Activated T-cell treated with anti-CD3 and anti-CD28 coated beads for 48 hours (primary cell): ENCODE results near the gene LGR6.
"Not testable (repeated sequence)": the region's sequence is repeated elsewhere in the genome, so short reads cannot be mapped to it uniquely, and the experiment has no call there.

Experiments used
- DNase-seq: peaks from one replicate; pipeline ENCODE4 v3.0.0-alpha.2; 2020; ENCODE audit warnings: low read depth

Gene LGR6

GRCh38 chr1:202348005-202348508 is 154.5 kb downstream of the LGR6 start:
- DNase-seq, result no peak

GRCh38 chr1:202348509-202349205 is 155.1 kb downstream of the LGR6 start, which contains the start of gene PPP1R12B:
Gene PPP1R12B (plus strand): TSS chr1:202348699. CDS start chr1:202348852, 153 bp downstream.
- peak; percentile 92 for DNase-seq

DNA sequence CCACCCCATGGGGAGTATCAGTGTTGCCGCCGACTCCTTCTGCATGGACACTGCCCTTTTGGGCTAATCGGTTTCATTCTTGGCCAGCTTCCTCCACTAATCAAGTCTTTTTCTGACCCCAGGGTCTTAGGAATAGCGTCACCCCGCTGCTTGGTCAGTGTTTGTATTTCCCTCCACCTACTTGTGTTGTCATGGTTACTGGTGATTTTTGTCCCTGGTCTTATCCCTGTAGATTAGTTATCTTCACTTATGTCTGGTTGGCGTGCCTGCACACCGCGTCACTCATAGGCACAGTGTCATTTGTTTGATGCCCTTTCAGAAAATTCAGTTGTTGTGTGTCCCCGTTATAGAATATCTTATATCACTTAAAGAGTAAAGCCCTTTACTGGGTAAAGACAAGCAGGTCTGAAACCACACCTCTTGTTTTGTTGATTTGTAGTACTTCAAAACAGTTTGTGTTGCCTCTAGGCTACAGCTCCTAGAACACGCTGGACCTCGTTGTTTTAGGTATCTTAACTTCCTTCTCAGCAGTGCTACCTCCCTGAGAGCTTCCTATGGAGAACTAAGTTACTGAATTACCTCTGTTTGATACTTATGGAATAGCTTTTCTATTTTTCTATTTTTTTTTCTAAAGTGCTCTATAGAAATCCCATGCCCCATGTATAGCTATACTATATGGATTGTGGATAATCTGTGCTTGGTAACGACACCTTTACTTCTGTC is 155.8 kb downstream of the LGR6 start:
- no peak for DNase-seq

DNA sequence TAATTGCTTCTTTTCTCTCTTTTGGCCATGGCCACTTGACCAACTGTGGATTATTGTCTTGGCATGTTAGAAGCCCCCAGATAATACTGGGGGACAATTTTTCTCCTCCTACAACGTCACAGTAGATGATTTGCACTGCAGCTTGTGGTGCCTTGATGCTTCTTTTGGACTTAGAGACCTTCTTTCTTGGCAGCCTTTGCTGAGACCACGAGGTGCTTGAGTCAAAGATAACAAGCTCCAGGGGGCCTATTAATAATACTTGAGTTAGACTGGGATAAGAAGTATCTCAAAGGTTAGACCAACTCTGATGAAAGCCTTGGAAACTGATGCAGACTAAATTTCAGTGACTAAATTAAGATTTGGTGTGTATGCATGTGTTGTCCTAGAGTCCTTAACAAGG is 158.1 kb downstream of the LGR6 start:
- no peak for DNase-seq

DNA sequence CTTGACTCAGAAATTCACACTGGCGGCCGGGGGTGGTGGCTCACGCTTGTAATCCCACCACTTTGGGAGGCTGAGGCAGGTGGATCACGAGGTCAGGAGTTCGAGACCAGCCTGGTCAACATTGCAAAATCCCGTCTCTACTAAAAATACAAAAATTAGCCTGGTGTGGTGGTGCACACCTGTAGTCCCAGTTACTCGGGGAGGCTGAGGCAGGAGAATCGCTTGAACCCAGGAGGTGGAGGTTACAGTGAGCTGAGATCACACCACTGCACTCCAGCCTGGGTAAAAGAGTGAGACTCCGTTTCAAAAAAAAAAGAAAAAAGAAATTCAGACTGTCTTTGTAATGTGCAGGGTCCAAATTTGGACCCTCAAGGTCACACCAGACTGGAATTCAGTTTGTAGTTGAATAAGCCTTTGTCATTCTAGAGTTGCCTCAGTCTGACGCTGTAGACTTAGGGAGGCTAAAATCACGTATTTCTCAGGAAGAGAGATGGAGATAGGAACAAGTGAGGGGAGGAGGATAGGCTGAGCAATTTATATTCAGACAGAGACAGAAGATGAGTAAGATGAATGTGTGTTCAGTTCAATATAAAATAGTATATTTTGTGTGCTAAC is 159.1 kb downstream of the LGR6 start:
- not testable (repeated sequence) for DNase-seq

DNA sequence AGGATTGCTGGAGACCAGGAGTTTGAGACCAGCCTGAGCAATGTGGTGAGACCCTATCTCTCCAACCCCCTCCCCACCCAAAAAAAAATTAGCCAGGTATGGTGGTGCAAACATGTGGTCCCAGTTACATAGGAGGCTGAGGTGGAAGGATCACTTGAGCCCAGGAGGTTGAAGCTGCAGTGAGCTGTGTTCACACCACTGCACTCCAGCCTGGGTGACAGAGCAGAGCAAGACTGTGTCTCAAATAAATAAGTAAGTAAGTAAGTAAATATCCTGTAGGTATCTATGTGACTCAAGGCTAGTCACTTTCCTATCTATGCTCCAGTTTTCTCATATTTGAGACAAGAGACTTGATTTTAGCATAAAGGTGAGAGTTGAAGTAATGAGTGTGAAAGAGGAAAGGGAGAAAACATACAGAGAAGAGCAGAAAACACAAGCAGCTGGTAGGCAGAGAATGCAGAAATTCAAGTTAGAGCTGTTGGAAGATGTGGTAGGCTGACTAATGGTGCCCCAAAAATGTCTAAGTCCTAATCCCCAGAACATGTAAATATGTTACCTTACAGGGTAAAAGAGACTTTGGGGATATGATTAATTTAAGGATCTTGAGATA is 162.4 kb downstream of the LGR6 start:
- DNase-seq, result no peak

DNA sequence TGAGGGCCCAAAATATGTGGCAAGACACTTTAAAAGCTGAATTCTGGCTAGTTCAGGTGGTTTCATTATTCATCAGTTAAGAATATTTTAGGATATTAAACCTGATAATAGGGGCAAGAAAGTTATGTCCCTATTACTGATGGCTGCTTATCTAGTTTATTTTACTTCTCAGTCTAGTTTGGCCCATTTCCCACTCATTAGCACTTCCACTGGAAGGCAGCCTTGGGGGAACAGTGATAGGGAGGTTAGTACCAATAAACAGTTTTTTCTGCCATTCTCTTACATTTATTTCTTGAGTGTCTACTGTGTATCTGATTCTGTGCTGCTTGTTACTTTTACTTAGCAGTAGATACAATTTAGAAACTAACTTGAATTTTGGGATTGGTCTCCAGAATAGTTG is 163.9 kb downstream of the LGR6 start:
- no peak for DNase-seq

DNA sequence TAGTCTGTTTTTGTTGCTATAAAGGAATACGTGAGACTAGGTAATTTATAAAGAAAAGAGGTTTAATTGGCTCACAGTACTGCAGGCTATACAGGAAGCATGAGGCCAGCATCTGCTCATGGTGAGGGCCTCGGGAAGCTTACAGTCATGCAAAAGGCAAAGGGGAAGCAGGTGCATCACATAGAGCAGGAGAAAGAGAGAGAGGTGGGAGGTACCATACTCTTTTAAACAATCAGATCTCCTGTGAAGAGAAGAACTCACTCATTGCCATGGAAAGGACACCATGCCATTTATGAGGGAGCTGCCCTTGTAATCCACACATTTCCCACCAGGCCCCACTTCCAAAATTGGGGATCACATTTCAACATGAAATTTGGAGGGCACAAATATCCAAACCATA is 167.6 kb downstream of the LGR6 start:
- DNase-seq, result no peak

GRCh38 chr1:202361701-202362100 is 168.1 kb downstream of the LGR6 start:
- DNase-seq, result no peak

- no peak for DNase-seq
Measured at GRCh38 chr1:202362212-202362611, 168.6 kb downstream of the LGR6 start.

DNA sequence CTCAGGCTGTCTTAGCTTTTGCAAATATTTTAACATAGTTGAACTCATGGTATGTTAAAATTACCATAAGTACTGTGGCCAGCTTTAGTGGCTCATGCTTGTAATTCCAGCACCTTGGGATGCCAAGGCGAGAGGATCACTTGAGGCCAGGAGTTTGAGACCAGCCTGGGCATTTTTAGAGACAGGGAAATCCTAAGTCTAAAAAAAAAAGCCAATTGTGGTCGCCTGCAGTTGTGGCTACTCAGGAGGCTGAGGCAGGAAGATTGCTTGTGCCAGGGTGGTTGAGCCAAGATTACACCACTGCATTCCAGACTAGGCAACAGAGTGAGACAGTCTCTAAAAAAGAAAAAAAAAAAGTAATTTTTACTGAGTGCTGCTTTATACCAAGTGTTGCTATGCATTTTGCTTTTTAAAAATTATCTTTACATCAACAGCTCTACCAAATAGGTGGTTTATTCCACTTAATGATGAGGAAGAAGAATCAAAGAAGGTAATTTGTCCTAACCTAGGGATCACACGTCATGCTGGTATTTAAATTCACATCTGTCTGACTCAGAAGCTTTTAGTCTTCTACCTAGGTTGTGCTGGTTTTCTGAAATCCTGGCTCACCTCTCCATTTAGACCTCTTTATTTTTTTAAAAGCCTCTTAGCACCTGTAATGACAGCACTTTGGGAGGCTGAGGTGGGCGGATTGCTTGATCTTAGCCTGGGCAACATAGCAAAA is 171.7 kb downstream of the LGR6 start:
- DNase-seq, result no peak

DNA sequence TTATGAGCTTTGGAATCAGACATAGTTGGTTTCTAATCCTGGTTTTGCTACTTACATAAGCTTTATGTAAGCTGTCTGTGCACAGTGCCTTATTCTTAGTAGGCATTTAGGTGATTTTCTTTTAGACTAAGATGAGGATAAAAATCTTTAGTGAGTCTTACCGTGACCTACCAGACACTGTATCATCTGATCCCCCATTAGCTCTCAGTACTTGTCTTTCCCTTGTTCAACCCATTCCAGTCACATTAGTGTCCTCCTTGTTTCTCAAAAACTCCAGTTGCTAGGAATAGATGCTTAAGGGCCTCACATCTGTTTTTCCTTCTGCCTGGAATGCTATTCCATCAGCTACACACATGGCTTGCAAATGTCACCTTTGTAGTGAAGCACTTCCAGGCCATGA is 173.7 kb downstream of the LGR6 start:
- DNase-seq, result no peak
